ENCODE results near the gene CDC42.

Gene CDC42

GRCh38 chr1:22108339-22109105 is 56.0 kb downstream of the CDC42 start:
- DNase-seq (ENCODE audit: low read depth in 2 of 2, low spot score in 1 of 2) = no peak

- DNase-seq (ENCODE audit: low read depth in 2 of 2, low spot score in 1 of 2) = no peak
These were observed 57.5 kb downstream of the CDC42 start for GRCh38 chr1:22110016-22110415.

DNA sequence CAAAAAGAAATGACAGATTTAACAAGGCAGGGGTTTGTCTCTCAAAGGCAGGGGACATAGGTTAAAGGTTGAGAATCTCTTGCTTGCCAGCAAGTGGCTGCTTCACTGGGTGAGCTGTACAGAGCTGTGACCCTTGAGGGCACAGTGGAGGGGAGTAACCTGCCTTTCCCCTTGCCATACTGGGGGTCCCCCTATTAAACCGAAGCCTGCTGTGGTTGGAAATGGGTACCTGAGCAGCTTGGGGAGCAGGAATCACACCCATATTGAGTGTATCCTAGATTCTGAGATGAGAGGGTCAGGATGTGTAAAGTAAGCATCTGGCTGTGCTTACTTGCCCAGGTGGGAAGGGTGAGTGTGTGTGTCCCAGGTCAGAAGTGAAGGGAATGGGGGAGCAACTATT is 58.6 kb downstream of the CDC42 start:
- DNase-seq (ENCODE audit: low read depth in 2 of 2, low spot score in 1 of 2) = no peak

DNA sequence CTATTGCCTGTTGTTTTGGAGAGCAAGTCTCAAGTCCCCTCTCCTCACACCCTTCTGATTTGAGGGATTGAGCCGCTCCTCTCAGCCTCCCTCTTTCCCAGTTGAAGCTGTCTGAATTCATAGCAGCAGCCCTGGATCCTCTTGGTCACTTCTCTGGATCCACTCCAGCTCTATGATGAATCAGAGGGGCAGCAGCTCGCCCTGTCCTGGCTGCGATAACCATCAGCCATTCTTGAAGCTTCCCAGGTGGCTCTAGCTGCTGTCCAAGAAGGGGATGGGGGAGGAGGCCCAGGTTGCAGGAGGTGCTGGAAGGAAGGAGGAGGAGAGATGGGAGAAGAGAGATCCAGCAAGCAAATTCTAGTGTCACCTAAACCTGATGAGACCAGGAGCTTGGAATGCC is 59.1 kb downstream of the CDC42 start:
- no peak for DNase-seq (ENCODE audit: low read depth in 2 of 2, low spot score in 1 of 2)

DNA sequence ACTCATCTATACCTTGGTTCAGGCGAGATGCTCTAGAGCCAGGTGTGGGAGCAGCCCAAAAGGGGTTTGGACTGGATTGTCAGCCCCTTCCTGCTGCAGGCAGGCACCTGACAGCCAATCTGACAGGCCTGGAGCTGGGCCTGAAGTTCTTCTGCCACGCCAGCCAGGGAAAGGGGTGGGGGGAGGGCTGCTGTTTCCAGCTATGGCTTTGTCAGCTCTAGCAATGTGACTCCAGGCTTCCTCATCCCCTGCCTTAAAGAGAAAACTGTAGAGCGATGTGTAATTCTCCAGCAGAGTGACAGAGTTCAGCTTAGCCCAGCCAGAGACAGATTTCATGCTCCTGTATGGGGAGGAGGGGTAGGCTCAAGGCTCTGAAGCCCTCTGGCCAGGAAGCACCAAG is 60.0 kb downstream of the CDC42 start:
- DNase-seq (ENCODE audit: low read depth in 2 of 2, low spot score in 1 of 2) = no peak

- DNase-seq (ENCODE audit: low read depth in 2 of 2, low spot score in 1 of 2) = no peak
These were observed 61.8 kb downstream of the CDC42 start for GRCh38 chr1:22114083-22115012.

DNA sequence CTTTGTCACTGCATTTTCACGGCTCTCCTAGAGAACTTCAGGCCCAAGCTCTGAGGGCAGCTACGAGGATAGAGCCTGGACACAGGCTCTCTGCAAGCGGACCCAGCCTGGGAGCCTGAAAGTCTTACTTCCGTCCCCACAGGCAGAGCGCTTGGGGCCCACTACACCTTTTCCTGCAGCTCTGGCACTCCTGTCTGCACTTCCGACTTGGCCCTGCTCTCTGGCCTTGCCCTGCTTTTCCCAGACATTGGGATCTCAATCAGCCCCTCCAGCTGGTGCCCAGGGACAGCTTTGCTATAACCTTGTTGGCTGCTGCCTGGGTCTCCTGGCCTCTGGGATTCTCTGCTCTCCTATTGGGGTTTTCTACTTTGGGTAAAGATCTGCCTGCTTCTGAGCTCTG is 62.8 kb downstream of the CDC42 start:
- no peak for DNase-seq (ENCODE audit: low read depth in 2 of 2, low spot score in 1 of 2)

- DNase-seq (ENCODE audit: low read depth in 2 of 2, low spot score in 1 of 2) = no peak
These were observed 64.7 kb downstream of the CDC42 start for GRCh38 chr1:22117238-22117637.

GRCh38 chr1:22117851-22118250 is 65.3 kb downstream of the CDC42 start:
- no peak for DNase-seq (ENCODE audit: low read depth in 2 of 2, low spot score in 1 of 2)

DNA sequence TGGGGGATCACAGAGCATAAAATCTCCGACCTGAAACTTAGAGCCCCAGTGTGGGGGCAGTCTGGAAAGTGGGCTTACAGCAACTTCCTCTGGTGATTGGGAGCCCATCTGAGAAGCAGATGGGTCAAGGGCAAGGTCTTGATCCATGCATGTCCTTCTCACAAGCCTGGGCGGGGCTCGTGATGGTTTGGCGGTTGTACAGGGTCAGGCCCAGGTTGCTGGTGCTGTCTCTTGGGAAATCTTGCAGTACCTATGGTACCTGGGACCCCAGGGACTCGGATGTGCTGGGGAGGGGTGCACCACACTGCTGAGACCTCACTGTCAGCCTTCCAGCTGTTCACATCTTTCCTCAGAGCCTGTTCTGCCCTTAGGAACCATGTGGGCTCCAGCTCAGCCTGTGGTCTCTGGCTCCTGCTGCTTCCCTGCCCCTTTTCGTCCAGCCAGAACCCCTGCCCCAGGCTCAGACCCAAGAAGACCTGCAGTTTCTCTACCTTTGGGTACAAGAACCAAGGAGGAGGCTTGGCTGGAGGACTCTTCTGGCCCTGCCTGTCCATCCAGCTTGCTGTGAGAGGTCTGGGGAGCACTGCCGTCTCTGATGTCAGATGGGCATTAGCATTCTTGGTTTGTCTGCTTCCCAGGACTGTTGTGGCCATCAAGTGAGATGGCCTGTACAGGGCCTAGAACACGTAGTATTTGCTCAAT is 65.9 kb downstream of the CDC42 start:
- DNase-seq (ENCODE audit: low read depth in 2 of 2, low spot score in 1 of 2) = no peak

- DNase-seq (ENCODE audit: low read depth in 2 of 2, low spot score in 1 of 2) = no peak
These were observed 67.3 kb downstream of the CDC42 start for GRCh38 chr1:22119626-22120468.

- no peak for DNase-seq (ENCODE audit: low read depth in 2 of 2, low spot score in 1 of 2)
These were observed 67.9 kb downstream of the CDC42 start for GRCh38 chr1:22120469-22120790.

DNA sequence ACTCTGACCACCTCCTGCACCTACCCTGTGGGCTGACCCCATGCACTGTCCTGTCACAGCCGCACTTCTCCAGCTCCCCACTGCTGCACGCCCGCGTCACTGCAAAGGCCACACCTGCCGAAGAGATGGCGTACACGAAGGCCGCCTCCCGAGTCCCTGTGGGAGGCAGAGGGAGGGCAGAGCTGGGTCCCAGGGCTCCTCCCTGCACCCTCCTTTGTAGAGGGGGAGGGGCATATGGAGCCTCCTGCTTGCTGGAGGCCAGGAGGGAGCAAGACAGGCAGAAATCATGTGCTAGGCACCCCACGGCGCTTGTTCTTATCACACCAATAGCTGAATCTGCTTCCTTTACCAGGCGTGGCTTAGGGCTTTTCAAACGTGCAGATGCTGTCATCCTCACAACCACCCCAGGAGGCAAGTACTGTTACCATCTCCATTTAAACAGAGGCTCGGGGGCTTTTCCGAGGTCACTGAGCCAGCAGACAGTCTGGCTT is 69.0 kb downstream of the CDC42 start:
- no peak for DNase-seq (ENCODE audit: low read depth in 2 of 2, low spot score in 1 of 2)

DNA sequence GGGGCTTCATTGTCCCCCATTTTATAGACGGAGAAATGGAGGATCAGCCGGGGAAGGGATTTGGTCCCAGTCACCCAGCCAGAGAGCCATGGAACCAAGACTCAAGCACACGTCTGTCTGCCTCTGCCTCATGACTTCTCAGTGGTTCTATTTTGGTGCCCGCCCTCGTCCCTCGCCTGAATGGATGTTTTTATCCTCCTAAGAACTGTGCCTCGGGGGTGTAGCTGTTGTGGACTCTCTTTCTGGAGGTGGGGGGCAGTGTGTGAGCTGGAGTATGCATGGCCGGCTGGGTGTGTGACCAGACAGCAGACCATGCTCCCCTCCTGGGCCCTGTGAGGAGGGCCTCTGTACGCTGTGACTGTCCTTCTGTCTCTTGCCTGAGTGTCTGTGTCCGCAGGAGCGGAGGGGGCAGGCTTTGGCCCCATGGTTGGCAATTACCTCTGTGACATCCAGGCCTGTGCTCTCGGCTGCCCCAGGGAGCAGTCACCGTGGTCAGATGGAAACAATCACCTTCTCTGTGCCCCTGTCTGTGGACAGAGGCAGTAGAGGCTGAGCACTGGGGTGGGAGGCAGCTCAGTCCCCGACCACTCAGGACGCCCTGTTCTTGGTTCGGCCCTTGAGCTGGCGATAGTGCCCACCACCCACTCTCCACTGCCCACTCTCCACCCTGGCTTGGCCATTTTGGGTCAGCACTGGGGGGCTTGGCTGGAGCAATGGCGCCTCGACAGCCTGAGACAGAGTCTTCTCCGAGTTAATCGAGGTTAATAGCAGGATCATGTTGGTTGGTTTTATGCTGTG is 70.0 kb downstream of the CDC42 start:
- DNase-seq (ENCODE audit: low read depth in 2 of 2, low spot score in 1 of 2) = no peak

- no peak for DNase-seq (ENCODE audit: low read depth in 2 of 2, low spot score in 1 of 2)
These were observed 70.5 kb downstream of the CDC42 start for GRCh38 chr1:22123071-22123390.

DNA sequence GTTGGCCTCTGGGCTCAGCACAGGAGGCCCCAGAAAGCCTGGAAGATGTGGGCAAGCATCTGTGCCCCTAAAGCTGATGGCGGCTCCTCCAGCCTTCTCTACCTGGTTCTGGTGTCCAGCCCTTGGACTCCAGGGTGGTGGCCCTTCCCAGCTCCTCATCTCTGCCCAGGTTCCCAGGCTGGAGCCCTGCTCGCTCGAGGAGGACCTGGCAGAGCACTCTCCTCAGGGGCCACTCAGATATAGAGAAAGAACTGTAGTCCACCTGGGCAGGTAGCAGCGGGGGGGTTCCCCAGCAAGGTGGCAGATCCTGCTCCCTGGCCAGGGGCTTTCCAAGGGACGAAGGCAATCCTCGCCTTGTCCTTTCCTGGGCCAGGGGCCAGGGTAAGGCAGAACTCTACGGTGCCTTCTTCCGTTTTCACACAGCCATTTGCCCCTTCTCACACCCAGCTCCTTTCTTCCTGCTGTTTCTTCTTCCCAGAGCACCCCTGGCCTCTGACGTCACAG is 71.4 kb downstream of the CDC42 start:
- DNase-seq (ENCODE audit: low read depth in 2 of 2, low spot score in 1 of 2) = no peak

DNA sequence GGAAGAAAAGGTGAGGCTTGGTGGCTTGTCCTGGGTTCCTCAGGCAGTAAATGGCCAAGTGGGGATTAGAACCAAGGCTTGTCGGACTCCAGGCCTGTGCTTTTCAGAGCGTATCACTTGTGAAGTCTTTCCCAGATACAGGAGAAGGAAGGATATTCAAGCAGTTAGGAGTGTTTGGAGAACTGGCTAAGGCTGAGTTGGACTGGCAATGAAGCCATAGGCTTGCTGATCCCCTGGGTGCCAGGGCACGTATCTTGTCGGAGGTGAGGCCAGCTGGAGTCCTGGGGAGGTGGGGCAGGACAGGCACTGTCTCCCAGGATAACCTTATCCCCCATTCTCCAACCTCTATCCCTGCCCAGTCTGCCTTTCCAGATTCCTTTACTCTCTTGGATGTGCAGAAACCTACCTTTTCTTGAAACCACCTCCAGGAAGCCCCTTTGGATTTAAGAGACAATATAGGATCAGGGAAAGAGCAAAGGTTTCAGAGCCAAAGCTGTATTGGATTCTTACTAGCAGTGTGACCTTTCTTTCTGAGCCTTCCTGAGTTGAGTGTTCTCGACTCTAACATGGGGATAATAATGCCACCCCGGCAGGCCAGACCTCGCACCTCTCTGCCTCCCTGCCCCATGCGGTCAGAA is 72.2 kb downstream of the CDC42 start:
- DNase-seq (ENCODE audit: low read depth in 2 of 2, low spot score in 1 of 2) = no peak

DNA sequence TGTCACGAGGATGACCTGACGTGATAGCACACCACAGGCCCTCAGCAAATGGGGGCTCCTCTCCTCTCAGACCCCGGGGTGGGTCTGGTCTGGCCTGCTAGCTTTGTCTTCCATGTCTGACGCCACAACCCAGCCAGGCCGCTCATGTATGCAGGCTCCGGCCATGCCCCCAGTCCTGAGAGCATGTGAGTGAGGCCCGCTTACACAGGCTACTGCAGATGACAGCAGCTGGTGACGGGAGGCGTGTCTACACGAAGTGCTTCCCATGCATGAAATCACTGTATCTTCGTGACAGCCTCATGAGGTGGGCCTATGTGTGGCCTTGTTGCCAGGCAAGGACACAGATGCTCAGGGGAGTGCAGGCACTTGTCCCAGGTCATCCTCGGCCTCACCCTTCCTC is 74.0 kb downstream of the CDC42 start:
- no peak for DNase-seq (ENCODE audit: low read depth in 2 of 2, low spot score in 1 of 2)

GRCh38 chr1:22127248-22127647 is 74.7 kb downstream of the CDC42 start:
- no peak for DNase-seq (ENCODE audit: low read depth in 2 of 2, low spot score in 1 of 2)
